Osteocyte (in vitro differentiated cells): Measurements from ENCODE around the gene GRM2. TPM values are rescaled to one million over a fixed set of nuclear protein-coding genes. Genes with fewer than 3 reads are reported as not detected.
A peak's percentile ranks its signal among the peaks of the same experiment; 100 is the strongest.

Experiments used
- DNase-seq: peaks from one replicate; pipeline ENCODE4 v3.0.0; 2021; ENCODE audit warnings: mixed read lengths; ENCODE audit not compliant: unreplicated experiment; ENCODE audit errors: extremely low spot score
- H3K27ac Mint-ChIP-seq: one replicate; pipeline ENCODE4 v1.8.0; 2021; ENCODE audit warnings: mild to moderate bottlenecking, mixed read lengths; ENCODE audit not compliant: unreplicated experiment
- H3K27me3 Mint-ChIP-seq: one replicate; pipeline ENCODE4 v1.8.0; 2021; ENCODE audit warnings: mixed read lengths; ENCODE audit not compliant: unreplicated experiment
- H3K36me3 Mint-ChIP-seq: one replicate; pipeline ENCODE4 v1.8.0; 2021; ENCODE audit warnings: mixed read lengths; ENCODE audit not compliant: unreplicated experiment
- H3K4me1 Mint-ChIP-seq: one replicate; pipeline ENCODE4 v1.8.0; 2021; ENCODE audit warnings: mixed read lengths; ENCODE audit not compliant: unreplicated experiment
- H3K4me3 Mint-ChIP-seq: one replicate; pipeline ENCODE4 v1.8.0; 2021; ENCODE audit warnings: mild to moderate bottlenecking, moderate library complexity, mixed read lengths; ENCODE audit not compliant: unreplicated experiment
- H3K9me3 Mint-ChIP-seq: one replicate; pipeline ENCODE4 v1.8.0; 2021; ENCODE audit warnings: mixed read lengths; ENCODE audit not compliant: unreplicated experiment
- CTCF ChIP-seq: fragments of 200-600 bp; sonication (generic); IDR thresholded peaks from 2 replicates; pipeline ENCODE4 v1.5.0; 2021; ENCODE audit warnings: antibody characterized with exemption, mild to moderate bottlenecking, moderate library complexity
- total RNA-seq: library from RNA; stranded (reverse); gene quantifications from 2 replicates; pipeline ENCODE4 v1.2.1, GENCODE V29; 2021

The GRM2 gene
- total RNA-seq, 1 donor from 2014 or later: 0.32 TPM

- DNase-seq: no peak
- Mint-ChIP-seq H3K4me1 (peaks cover 31% of the 10 kb centered on the region), H3K36me3 (peaks cover 7% of the 10 kb centered on the region), H3K4me3 (peak overlapping the region; percentile 53), H3K27me3 (no peaks in the 10 kb centered on the region), H3K27ac (no peak overlapping the region), H3K9me3 (no peaks in the 10 kb centered on the region)
- no peak for TF ChIP-seq CTCF
Observed at GRCh38 chr3:51673181-51673801, 33.6 kb upstream of the GRM2 start.

DNA sequence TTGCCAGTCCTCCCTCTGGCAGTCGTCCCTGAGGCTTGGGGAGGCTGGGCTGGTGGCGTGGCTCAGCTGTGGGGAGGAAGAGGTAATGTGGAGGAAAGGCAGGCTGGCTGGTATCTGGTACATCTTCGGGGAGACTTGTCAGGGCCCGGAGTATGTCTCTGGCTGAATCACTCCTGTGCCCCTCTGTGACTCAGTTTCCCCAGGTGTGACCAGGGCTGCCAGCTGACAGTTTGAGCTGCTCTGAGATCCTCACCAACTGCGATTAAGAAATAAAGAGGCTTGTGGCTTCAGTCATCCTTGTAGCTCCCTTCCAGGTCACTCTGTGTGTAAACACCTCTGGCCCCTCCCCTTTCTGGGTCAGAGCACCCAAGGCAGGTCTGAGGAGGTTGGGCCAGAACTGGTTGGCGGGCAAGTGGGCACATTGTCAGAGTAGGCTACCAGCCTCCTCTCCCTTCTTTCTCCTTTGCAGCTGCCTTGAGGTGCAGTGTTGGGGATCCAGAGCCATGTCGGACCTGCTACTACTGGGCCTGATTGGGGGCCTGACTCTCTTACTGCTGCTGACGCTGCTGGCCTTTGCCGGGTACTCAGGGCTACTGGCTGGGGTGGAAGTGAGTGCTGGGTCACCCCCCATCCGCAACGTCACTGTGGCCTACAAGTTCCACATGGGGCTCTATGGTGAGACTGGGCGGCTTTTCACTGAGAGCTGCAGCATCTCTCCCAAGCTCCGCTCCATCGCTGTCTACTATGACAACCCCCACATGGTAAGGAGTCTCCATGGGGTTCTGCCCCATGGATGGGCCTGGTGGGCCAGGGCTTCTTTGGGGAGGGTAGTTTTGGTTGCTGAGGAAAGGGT lies 32.8 kb upstream of the GRM2 start:
- Mint-ChIP-seq H3K27me3 (no peaks in the 10 kb centered on the region), H3K9me3 (no peaks in the 10 kb centered on the region), H3K4me3 (no peak overlapping the region), H3K36me3 (peaks cover 7% of the 10 kb centered on the region), H3K4me1 (peaks cover 32% of the 10 kb centered on the region), H3K27ac (no peak overlapping the region)
- TF ChIP-seq CTCF: no peak
- DNase-seq: no peak

DNA sequence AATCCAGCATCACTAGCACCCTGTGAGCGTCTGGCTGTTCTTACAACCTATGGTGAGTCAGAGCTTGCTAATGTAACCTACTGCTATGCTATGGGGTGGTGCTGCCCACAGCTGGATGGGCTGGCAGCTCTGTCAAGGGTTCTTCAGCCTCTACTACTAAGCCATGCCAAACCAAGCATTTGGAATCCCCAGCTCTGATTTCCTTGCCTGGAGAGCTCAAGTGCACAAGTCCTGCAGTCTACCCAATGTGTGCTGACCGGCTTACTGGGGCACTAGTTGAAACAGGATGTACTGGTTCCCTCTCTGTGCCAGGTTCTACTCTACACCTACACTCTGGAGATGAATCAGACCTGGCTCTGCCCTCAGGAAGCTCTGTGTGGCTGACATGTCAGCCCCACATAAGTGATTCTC lies 31.7 kb upstream of the GRM2 start:
- no peak overlapping the region for H3K4me3 Mint-ChIP-seq
- peaks cover 28% of the 10 kb centered on the region for H3K4me1 Mint-ChIP-seq
- H3K9me3 Mint-ChIP-seq: no peaks in the 10 kb centered on the region

DNA sequence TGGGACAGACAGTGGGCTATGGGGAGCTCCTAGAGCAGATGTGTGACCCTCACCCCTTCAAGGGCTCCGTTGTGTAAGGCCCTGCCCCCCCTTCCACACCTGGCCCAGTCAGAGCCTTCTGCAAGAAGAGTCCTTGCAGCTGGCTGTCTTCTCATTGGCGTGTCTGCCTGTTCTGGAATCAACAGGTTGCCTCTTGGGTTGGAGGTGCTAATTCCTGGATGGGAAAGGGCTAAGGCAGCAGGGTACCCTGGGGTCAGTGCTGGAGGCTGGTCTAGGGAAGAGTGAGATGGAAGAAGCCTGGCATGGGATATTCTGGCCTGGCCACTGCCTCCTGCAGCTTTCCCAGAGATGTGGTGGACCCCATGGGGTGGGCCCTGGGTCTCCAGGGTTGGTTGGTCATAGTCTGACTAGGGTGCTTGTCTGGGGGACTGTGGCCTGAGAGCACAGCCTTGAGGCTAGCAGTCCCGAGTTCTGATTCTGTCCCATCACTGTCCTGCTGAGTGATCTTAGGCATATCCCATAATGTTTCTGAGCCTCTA lies 30.7 kb upstream of the GRM2 start:
- Mint-ChIP-seq H3K4me1 (peaks cover 26% of the 10 kb centered on the region), H3K4me3 (no peak overlapping the region), H3K27me3 (no peaks in the 10 kb centered on the region)

More for the DNA sequence above, 31.7 kb upstream of the GRM2 start:
- Mint-ChIP-seq H3K36me3 (peaks cover 7% of the 10 kb centered on the region), H3K27ac (no peak overlapping the region), H3K27me3 (no peaks in the 10 kb centered on the region)
- no peak for TF ChIP-seq CTCF
- DNase-seq: no peak

More for the DNA sequence above, 30.7 kb upstream of the GRM2 start:
- no peak for TF ChIP-seq CTCF
- no peak overlapping the region for H3K27ac Mint-ChIP-seq
- peaks cover 7% of the 10 kb centered on the region for H3K36me3 Mint-ChIP-seq
- H3K9me3 Mint-ChIP-seq: no peaks in the 10 kb centered on the region
- DNase-seq: no peak
